Middle frontal gyrus (tissue), 1 donor: Measurements from ENCODE around the gene PLAAT4.
"Not testable (repeated sequence)": the region's sequence is repeated elsewhere in the genome, so short reads cannot be mapped to it uniquely, and the experiment has no call there.

ENCODE experiments used
- DNase-seq: peaks from one replicate; pipeline ENCODE4 v3.0.0-alpha.2; 2015; ENCODE audit warnings: low spot score; ENCODE audit errors: extremely low spot score

PLAAT4 gene

DNA sequence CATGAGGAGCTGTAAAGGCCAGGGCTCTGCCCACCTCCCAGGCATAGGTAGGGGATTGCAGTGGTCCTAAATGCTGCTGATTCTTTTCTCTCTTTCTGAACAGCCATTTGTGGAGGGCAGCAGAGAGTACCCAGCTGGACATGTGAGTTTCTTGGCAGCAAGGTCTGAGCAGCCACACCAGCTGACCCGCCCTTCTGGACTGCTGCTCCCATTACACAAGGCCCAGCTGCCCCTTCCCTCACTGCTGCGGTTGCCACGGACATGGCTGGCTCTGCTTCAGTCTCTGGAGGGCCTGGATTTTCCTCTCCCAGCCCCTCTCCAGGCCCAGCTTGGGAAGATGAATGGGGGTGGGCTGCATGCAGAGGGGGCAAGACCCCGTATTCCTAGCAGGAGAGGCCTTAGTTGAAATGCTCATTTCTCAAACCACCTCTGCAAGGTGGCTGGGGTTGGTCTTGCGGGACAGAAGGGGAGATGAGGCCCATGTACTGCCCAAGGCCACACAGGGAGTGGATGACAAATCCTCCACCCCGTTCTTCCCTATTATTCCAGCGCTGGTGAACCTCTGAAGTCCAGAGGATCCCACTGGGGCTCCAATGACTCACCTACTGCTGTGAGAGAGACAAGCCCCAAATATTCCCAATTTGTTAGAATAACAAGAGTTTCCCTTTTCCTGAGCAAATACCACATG is 26.1 kb upstream of the PLAAT4 start:
- peak; percentile 81 for DNase-seq

DNA sequence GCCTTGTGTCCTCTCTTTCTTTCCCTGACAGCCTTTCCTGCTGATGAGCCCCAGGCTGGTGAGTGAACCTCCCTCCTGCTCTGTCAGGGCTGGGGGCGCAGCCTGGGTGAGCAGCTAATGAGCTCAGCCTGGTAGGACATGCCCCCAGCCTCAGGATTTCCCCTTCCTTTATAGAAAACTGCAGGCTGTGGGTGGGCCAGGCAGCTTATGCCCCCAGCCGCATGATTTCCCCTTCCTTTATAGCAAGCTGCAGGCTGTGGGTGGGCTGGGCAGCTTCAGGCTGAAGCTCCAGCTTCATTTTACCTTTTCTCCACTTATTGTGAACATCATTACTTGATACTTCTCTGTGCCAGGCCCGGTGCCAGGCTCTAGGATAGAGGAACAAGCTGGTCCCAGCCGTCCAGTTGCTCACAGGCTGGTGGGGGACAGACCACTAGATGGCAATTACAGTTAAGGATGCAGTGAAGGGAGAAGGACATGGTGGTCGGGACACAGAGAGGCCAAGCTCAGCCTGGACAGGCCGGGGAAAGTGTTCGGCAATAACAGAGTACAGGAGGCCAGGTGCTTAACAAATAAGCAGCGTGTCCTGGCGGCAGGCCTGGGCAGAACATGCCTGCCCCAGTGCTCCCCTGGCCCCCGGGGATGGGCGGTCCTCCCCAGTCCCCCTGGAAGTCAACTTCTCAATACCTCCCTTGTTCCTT is 25.4 kb upstream of the PLAAT4 start:
- DNase-seq = no peak

DNA sequence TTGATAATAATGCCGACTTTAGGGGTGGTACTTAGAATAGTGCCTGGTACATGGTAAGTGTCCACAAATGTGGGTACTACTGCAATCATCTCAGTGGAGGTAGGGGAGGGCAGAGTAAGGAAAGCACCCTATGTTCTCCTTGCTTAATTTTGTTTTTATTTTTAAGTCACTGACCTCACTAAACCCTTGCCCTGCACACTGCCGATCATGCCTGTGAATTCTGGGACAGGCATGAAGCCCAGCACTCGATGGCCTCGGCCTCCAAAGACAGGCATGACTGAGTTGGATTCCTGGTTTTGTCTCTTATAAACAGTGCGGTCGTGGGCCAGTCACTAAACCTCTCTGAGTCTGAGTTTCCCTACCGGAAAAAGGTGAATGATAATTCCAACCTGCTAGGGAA is 23.8 kb upstream of the PLAAT4 start:
- no peak for DNase-seq

GRCh38 chr11:63516109-63516508 is 20.5 kb upstream of the PLAAT4 start:
- no peak for DNase-seq

GRCh38 chr11:63517156-63517555 is 19.5 kb upstream of the PLAAT4 start:
- DNase-seq = no peak

DNA sequence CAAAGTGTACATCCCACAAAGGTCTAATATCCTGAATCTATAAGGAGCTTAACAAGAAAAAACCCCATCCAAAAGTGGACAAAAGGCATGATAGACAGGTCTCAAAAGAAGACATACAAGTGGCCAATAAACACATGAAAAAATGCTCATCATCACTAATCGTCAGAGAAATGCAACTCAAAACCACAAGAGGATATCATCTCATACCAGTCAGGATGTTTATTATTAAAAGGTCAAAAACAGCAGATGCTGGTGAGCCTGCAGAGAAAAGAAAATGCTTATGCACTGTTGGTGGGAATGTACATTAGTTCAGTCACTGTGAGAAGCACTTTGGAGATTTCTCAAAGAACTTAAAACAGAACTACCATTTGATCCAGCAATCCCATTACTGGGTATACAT is 18.1 kb upstream of the PLAAT4 start:
- no peak for DNase-seq

DNA sequence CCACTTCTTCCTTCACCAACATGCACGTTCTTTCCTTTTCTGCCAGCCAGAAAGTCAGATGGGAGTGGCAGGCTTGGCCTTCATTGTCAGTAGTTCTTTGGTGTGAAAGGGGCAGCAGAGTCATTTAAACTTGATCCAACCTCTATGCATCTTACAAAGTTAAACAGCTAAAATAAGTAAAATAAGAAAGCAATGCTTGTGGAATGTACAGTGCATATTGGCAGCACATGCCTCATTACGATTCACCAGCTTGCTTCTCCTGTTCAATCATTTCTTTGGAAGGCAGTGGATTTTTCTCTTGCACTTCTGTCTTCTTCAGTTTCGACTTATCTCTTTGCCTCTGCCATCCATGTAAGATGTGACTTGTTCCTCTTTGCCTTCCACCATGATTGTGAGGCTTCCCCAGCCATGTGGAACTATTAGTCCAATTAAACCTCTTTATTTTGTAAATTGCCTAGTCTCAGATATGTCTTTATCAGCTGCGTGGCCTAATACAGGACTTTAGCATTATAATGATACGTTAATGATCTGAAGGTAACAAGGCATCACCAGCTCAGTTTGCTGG is 15.9 kb upstream of the PLAAT4 start:
- DNase-seq = no peak

DNA sequence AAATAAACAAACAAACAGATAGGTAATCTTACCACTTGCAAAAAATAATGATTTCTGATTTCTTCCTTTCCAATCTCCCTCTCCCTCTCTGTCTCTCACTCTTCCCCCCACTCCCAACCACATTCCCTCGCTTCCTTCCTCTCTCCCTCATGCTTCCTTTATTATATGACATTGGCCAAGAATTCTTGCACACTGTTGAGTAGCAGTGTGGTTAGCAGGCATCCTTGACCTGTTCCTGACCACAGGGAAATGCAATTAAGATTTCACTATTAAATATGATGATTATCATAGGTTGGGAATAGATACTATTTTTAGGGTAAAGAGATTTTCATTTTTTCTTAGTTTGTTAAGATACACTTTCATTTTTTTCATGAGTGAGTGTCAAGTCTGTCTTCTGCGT is 14.7 kb upstream of the PLAAT4 start:
- no peak for DNase-seq

DNA sequence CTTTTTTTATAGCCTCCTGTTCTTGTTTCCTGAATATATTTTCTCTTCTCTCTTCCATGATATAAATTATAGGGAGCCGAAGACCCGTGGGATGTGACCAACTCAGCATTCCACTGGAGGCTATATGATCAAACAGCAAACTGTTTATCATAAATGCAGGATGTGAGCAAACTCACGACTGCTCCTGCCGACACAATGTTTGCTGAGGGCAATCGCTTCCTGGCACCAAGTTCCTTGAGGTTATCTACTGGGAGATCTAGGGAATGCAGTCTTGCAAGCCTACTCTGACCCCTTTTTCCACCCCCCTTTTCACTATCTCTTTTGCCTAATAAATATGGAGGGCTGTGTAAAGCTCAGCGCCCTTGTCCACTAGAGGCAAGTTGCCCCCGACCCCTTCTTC is 13.5 kb upstream of the PLAAT4 start:
- DNase-seq = no peak

DNA sequence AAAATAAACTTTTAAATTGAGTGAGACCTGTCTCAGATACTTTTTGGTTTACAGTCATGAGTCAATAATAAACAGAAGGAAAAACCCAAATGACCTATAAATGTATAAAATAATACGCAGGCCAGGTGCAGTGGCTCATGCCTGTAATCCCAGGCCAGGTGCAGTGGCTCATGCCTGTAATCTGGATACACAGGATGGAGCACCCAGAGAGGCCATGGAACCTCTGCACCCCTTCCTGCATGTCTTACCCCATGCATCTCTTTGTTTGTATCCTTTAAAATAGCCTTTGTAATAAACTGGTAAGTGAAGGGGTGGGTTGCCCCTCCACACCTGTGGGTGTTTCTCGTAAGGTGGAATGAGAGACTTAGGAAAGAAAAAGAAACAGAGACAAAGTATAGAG is 8.9 kb upstream of the PLAAT4 start:
- DNase-seq = no peak

DNA sequence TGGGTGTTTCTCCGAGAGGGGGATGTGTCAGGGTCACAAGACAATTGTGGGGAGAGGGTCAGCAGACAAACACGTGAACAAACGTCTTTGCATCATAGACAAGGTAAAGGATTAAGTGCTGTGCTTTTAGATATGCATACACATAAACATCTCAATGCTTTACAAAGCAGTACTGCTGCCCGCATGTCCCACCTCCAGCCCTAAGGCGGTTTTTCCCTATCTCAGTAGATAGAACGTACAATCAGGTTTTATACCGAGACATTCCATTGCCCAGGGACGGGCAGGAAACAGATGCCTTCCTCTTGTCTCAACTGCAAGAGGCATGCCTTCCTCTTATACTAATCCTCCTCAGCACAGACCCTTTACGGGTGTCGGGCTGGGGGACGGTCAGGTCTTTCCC is 8.5 kb upstream of the PLAAT4 start:
- DNase-seq = not testable (repeated sequence)

DNA sequence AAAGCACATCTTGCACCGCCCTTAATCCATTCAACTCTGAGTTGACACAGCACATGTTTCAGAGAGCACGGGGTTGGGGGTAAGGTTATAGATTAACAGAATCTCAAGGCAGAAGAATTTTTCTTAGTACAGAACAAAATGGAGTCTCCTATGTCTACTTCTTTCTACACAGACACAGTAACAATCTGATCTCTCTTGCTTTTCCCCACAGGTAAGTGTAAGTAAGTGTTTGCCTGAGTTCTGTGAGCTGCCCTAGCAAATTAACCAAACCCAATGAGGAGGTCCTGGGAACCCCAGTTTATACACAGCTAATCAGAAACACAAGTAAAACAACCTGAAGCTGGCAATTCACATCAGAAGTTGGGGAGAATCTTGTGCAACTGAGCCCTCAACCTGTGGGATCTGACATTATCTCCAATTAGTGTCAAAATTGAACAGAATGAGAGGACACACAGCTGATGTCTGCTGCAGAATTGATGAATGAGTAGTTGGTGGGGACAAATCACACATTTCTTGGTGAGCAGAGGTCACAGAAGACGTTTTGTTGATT is 7.8 kb upstream of the PLAAT4 start:
- DNase-seq = not testable (repeated sequence)

- DNase-seq = not testable (repeated sequence)
Measured at GRCh38 chr11:63529373-63529772, 7.2 kb upstream of the PLAAT4 start.

GRCh38 chr11:63530021-63530420 is 6.6 kb upstream of the PLAAT4 start:
- no peak for DNase-seq

DNA sequence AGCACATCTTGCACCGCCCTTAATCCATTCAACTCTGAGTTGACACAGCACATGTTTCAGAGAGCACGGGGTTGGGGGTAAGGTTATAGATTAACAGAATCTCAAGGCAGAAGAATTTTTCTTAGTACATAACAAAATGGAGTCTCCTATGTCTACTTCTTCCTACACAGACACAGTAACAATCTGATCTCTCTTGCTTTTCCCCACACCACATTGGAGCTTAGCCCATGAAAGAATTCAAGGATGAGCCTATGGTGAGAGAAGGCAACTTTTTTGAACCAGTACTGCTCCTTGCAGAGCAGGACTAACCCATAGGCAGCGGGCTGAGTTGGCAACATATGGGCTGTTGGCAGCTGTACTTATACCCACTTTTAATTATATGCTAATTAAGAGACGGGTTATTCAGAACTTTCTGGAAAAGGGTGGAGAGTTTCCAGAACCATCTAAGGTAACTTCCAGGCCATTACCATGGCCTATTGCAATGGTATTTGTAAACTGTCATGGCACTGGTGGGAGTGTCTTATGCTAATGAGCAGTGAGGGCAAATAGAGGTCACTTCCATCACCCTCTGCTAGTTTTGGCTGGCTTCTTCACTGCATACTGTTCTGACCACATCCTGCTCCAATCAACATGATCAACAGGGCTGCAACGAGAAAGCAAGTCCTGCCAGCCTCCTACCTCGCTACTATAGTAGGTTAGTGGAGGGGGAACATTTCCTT is 5.4 kb upstream of the PLAAT4 start:
- DNase-seq = not testable (repeated sequence)

GRCh38 chr11:63532117-63532516 is 4.5 kb upstream of the PLAAT4 start:
- DNase-seq = no peak

DNA sequence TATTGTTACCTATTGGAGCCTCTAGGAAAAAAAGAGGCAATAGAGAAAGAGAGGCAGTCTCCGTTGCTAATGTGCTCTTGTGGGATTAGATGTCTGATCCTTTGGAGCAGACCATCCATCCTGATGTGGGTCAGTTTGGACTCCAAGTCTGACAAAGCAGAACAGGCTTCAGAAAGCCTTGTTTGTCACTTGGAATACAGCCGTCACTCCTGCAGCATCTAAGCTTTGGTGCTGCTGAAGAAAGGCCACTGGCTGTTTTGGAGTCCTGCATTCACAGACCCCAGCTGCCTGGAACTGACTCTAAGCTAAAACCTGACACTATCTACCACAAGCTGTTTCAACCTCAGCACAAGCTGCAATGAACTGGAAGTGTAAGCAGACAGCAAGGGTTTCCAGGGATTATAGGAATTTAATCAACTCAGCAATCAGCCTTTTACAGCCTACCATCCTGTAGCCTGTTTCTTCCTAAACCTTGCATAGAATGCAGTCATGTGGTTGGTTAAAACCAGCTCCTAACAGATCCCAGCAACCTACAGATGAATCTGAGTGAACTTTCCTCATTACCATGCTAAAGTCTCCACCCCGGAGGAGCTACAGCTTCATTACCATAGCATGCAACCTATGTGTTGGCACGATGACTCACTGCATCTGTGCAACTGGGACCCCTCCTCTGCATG is 3.7 kb upstream of the PLAAT4 start:
- DNase-seq = no peak

DNA sequence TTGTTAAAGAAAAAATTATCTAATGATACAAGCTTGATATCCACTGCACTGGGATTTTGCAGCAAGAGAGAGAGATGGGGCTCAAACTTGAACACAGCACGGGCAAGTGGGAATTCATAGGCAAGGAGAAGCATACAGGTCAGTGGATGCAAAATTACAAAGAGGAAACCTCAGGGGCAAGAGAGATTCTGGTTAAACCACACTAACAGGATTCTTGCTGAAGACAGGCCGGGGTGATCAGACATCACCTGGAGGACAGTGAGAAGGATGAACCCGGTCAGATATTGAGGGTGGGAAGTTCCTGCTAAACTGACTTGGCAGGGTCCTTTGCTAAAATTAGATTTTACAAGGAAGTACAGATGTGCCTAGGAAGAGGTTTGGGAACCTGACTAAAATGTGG is 2.5 kb upstream of the PLAAT4 start:
- DNase-seq = no peak

- no peak for DNase-seq
Measured at GRCh38 chr11:63534895-63535461, 1.6 kb upstream of the PLAAT4 start.

DNA sequence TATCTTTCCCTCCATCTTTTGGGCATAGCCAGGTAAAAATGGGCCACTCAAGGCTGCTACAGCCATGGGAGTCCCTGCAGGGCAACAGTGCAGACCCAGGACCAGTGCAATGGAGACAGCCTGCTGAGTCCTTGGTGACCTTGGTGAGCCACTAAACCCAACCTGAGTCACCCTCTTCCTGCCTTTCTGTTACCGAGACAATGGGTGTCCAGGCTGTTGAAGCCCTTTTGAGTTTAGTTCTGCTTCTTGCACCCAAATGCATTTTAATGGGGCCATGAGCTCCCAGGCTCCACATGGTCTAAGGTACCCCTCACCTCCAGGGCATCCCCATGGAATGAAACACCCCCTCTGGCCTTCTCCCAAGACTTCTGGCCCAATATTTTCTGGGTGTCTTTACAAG is 874 bp upstream of the PLAAT4 start:
- no peak for DNase-seq
